Measurements from ENCODE around the gene HEPACAM.

The HEPACAM gene

GRCh38 chr11:124898711-124899110 lies 37.1 kb downstream of the HEPACAM start:
- no peak for DNase-seq (ENCODE audit: low spot score)

- DNase-seq (ENCODE audit: low spot score): no peak
Measured at GRCh38 chr11:124898263-124898680, 37.6 kb downstream of the HEPACAM start.

- no peak for DNase-seq (ENCODE audit: low spot score)
Measured at GRCh38 chr11:124897674-124898262, 38.1 kb downstream of the HEPACAM start, which contains the start of gene ROBO4. TSS of gene ROBO4 (minus strand) at chr11:124897865. CDS start at chr11:124897795, 70 bp downstream.

- DNase-seq (ENCODE audit: low spot score): no peak
Measured at GRCh38 chr11:124896821-124897391, 38.9 kb downstream of the HEPACAM start.

GRCh38 chr11:124896071-124896750 lies 39.6 kb downstream of the HEPACAM start:
- no peak for DNase-seq (ENCODE audit: low spot score)

GRCh38 chr11:124895471-124895971 lies 40.3 kb downstream of the HEPACAM start:
- no peak for DNase-seq (ENCODE audit: low spot score)

- DNase-seq (ENCODE audit: low spot score): no peak
Measured at GRCh38 chr11:124894606-124895430, 41.0 kb downstream of the HEPACAM start.

- DNase-seq (ENCODE audit: low spot score): no peak
Measured at GRCh38 chr11:124893781-124894401, 42.0 kb downstream of the HEPACAM start.

GRCh38 chr11:124892750-124893454 lies 42.9 kb downstream of the HEPACAM start:
- DNase-seq (ENCODE audit: low spot score): no peak

- DNase-seq (ENCODE audit: low spot score): no peak
Measured at GRCh38 chr11:124892146-124892545, 43.7 kb downstream of the HEPACAM start.

GRCh38 chr11:124891373-124891861 lies 44.4 kb downstream of the HEPACAM start:
- no peak for DNase-seq (ENCODE audit: low spot score)

- no peak for DNase-seq (ENCODE audit: low spot score)
Measured at GRCh38 chr11:124890683-124891372, 45.0 kb downstream of the HEPACAM start.

GRCh38 chr11:124890151-124890550 lies 45.7 kb downstream of the HEPACAM start:
- DNase-seq (ENCODE audit: low spot score): no peak

GRCh38 chr11:124889191-124890091 lies 46.4 kb downstream of the HEPACAM start:
- no peak for DNase-seq (ENCODE audit: low spot score)

- no peak for DNase-seq (ENCODE audit: low spot score)
Measured at GRCh38 chr11:124887667-124888013, 48.2 kb downstream of the HEPACAM start.

- no peak for DNase-seq (ENCODE audit: low spot score)
Measured at GRCh38 chr11:124886978-124887666, 48.7 kb downstream of the HEPACAM start.

- DNase-seq (ENCODE audit: low spot score): no peak
Measured at GRCh38 chr11:124886476-124886875, 49.4 kb downstream of the HEPACAM start.

- no peak for DNase-seq (ENCODE audit: low spot score)
Measured at GRCh38 chr11:124884869-124885479, 50.9 kb downstream of the HEPACAM start.
